ENCODE measurements around the gene ELOVL3.
A peak's percentile ranks its signal among the peaks of the same experiment; 100 is the strongest.
"Not testable (repeated sequence)": the region's sequence is repeated elsewhere in the genome, so short reads cannot be mapped to it uniquely, and the experiment has no call there.

ELOVL3 gene

GRCh38 chr10:102245932-102246251 is 19.8 kb downstream of the ELOVL3 start:
- Histone ChIP-seq H2AFZ (ENCODE audit: low read depth, low read length, severe bottlenecking) (no peak overlapping the region), H3K9me3 (ENCODE audit: insufficient read depth, low read length) (no peaks in the 10 kb centered on the region), H3K4me2 (ENCODE audit: low read depth, low read length, poor library complexity, severe bottlenecking) (peak overlapping the region; percentile 81), H4K20me1 (ENCODE audit: low read depth, low read length) (peaks cover 13% of the 10 kb centered on the region; the same call in 1 of the 2 replicates), H3F3A (ENCODE audit: insufficient read depth) (no peaks in the 10 kb centered on the region), H3K9me2 (replicated peaks; ENCODE audit: insufficient read depth, low read length) (no peaks in the 10 kb centered on the region), H3K79me2 (ENCODE audit: insufficient read depth, low read length) (peaks cover 55% of the 10 kb centered on the region), H3K27ac (ENCODE audit: low read depth, low read length) (peak overlapping the region; percentile 25; the same call in 1 of the 2 replicates), H3K27me3 (ENCODE audit: low read length) (no peaks in the 10 kb centered on the region), H3K36me3 (ENCODE audit: low read length) (no peaks in the 10 kb centered on the region), H3K9ac (ENCODE audit: low read length) (peak overlapping the region; percentile 74), H3K4me3 (ENCODE audit: insufficient read depth, low read length, poor library complexity, severe bottlenecking) (peak overlapping the region; percentile 79)
- TF ChIP-seq EZH2phosphoT487 (conservative IDR thresholded peaks at IDR 0.05; ENCODE audit: low read length) (no peak), CTCF (IDR thresholded peaks at IDR 0.05; ENCODE audit: insufficient read depth, low read length, poor library complexity, severe bottlenecking) (no peak)

GRCh38 chr10:102246261-102246660 is 20.2 kb downstream of the ELOVL3 start:
- Histone ChIP-seq H4K20me1 (ENCODE audit: low read depth, low read length) (peaks cover 13% of the 10 kb centered on the region; the same call in 1 of the 2 replicates), H3K9me2 (replicated peaks; ENCODE audit: insufficient read depth, low read length) (no peaks in the 10 kb centered on the region), H3K79me2 (ENCODE audit: insufficient read depth, low read length) (peaks cover 58% of the 10 kb centered on the region), H3K27me3 (ENCODE audit: low read length) (no peaks in the 10 kb centered on the region), H3K9ac (ENCODE audit: low read length) (peak overlapping the region; percentile 74), H3K4me2 (ENCODE audit: low read depth, low read length, poor library complexity, severe bottlenecking) (peak overlapping the region; percentile 81), H3F3A (ENCODE audit: insufficient read depth) (no peaks in the 10 kb centered on the region), H2AFZ (ENCODE audit: low read depth, low read length, severe bottlenecking) (no peak overlapping the region), H3K4me3 (ENCODE audit: insufficient read depth, low read length, poor library complexity, severe bottlenecking) (peak overlapping the region; percentile 79), H3K27ac (ENCODE audit: low read depth, low read length) (no peak overlapping the region), H3K9me3 (ENCODE audit: insufficient read depth, low read length) (no peaks in the 10 kb centered on the region), H3K36me3 (ENCODE audit: low read length) (no peaks in the 10 kb centered on the region)
- TF ChIP-seq CTCF (IDR thresholded peaks at IDR 0.05; ENCODE audit: insufficient read depth, low read length, poor library complexity, severe bottlenecking) (no peak), EZH2phosphoT487 (conservative IDR thresholded peaks at IDR 0.05; ENCODE audit: low read length) (no peak)

- Histone ChIP-seq H2AFZ (ENCODE audit: low read depth, low read length, severe bottlenecking) (no peak overlapping the region), H3K27me3 (ENCODE audit: low read length) (no peaks in the 10 kb centered on the region), H3K79me2 (ENCODE audit: insufficient read depth, low read length) (peaks cover 72% of the 10 kb centered on the region), H3F3A (ENCODE audit: insufficient read depth) (no peaks in the 10 kb centered on the region), H3K9me2 (replicated peaks; ENCODE audit: insufficient read depth, low read length) (no peaks in the 10 kb centered on the region), H3K9ac (ENCODE audit: low read length) (peak overlapping the region; percentile 2; the same call in 1 of the 2 replicates), H3K4me2 (ENCODE audit: low read depth, low read length, poor library complexity, severe bottlenecking) (peak overlapping the region; percentile 81), H3K27ac (ENCODE audit: low read depth, low read length) (no peak overlapping the region), H3K36me3 (ENCODE audit: low read length) (no peaks in the 10 kb centered on the region), H3K9me3 (ENCODE audit: insufficient read depth, low read length) (no peaks in the 10 kb centered on the region), H3K4me3 (ENCODE audit: insufficient read depth, low read length, poor library complexity, severe bottlenecking) (no peak overlapping the region), H4K20me1 (ENCODE audit: low read depth, low read length) (peaks cover 13% of the 10 kb centered on the region; the same call in 1 of the 2 replicates)
- TF ChIP-seq EZH2phosphoT487 (conservative IDR thresholded peaks at IDR 0.05; ENCODE audit: low read length), result no peak
- no peak for TF ChIP-seq CTCF (IDR thresholded peaks at IDR 0.05; ENCODE audit: insufficient read depth, low read length, poor library complexity, severe bottlenecking)
Measured at GRCh38 chr10:102247734-102248133, 21.6 kb downstream of the ELOVL3 start.

GRCh38 chr10:102252508-102252907 is 26.4 kb downstream of the ELOVL3 start:
- not testable (repeated sequence) for H3K27ac ChIP-seq (ENCODE audit: low read depth, low read length); H3K9me2 ChIP-seq (replicated peaks; ENCODE audit: insufficient read depth, low read length); H3F3A ChIP-seq (ENCODE audit: insufficient read depth); H3K4me3 ChIP-seq (ENCODE audit: insufficient read depth, low read length, poor library complexity, severe bottlenecking); H2AFZ ChIP-seq (ENCODE audit: low read depth, low read length, severe bottlenecking); H3K36me3 ChIP-seq (ENCODE audit: low read length); H3K4me2 ChIP-seq (ENCODE audit: low read depth, low read length, poor library complexity, severe bottlenecking); H3K9me3 ChIP-seq (ENCODE audit: insufficient read depth, low read length); H4K20me1 ChIP-seq (ENCODE audit: low read depth, low read length); H3K9ac ChIP-seq (ENCODE audit: low read length); H3K27me3 ChIP-seq (ENCODE audit: low read length)
- peaks cover 98% of the 10 kb centered on the region for H3K79me2 ChIP-seq (ENCODE audit: insufficient read depth, low read length)
